OCI-LY1 (cell line): ENCODE results near the gene ADAMTSL1.

Source experiments
- CTCF ChIP-seq: fragments of 200-600 bp; sonication (generic), shearing (Covaris generic); IDR thresholded peaks from 2 replicates; pipeline ENCODE4 v1.5.1; 2017; ENCODE audit warnings: mild to moderate bottlenecking, antibody characterized with exemption, low read length, moderate library complexity, mixed read lengths
- EZH2 ChIP-seq: fragments of 200-600 bp; sonication (generic), shearing (Covaris generic); IDR thresholded peaks from 2 replicates; pipeline ENCODE4 v1.8.0; 2017; ENCODE audit warnings: borderline replicate concordance, mixed run types, mild to moderate bottlenecking, antibody characterized with exemption, low read length, moderate library complexity, mixed read lengths

- no peak for TF ChIP-seq CTCF
- no peak for TF ChIP-seq EZH2
These were observed 381.7 kb downstream of the ADAMTSL1 start for GRCh38 chr9:18855656-18856055.
